Measurements from ENCODE around the gene GSTT4.
"Not testable (repeated sequence)": the region's sequence is repeated elsewhere in the genome, so short reads cannot be mapped to it uniquely, and the experiment has no call there.

DNA sequence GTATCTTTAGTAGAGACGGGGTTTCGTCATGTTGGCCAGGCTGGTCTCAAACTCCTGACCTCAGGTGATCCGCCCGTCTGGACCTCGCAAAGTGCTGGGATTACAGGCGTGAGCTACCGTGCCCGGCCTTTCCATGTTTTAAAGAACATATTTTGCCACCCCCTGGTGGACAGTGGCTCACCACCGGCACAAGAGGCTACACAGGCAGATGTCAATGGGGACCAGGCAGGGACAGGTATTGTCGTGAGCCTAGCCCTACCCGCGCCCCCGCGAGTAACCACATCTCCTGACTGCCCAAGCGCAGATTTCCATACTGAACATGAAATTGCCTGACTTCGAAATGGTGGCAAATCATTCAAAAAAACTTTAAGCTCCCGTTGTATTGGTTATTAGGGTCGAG lies 39.2 kb downstream of the GSTT4 start:
- TF ChIP-seq CTCF, POLR2A (IDR thresholded peaks at IDR 0.05): not testable (repeated sequence)

Data from adrenal gland (tissue), 5 donors.